ENCODE data around the gene SPDYE16. TPM values are rescaled to one million over a fixed set of nuclear protein-coding genes. Genes with fewer than 3 reads are reported as not detected.
"Not testable (repeated sequence)": the region's sequence is repeated elsewhere in the genome, so short reads cannot be mapped to it uniquely, and the experiment has no call there.

SPDYE16 gene
- total RNA-seq, 2 donors from 2014 or later, result 0.91 TPM; not detected in 1

DNA sequence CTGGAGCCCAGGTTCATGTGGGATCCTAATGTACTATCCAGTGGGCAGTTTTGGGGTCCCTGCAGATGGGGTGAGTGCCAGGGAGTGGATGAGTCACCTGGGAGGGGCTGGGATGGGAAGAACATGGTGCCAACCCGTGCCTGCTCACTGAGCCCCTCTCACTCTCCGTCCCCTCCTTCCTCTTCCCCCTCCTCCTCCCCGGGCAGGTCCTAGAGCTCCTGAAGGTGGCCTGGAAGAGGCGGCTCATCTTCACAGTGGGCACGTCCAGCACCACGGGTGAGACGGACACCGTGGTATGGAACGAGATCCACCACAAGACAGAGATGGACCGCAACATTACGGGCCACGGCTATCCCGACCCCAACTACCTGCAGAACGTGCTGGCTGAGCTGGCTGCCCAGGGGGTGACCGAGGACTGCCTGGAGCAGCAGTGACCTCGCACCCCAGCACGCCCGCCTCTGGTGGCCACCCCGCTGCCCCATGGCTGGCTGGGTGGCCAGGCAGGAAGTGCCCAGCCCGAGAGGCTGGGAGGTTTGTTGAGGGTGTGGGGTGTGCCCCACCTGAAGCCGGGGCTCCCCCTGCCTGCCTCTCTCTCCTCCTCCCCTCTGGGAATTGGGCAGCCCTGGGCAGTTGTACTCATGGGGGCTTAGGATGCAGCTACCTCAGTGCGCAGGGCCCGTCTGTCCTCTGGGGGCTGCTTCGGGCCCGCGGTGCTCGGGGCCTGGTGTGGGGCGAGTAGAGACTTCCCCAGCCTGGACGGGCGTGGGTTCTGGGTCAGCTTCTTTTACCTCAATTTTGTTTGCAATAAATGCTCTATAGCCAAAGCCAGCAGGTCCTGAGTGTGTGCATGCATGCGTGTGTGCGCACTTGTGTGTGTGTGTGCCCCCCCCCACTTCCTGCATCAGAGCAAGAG is 37.7 kb downstream of the SPDYE16 start:
- no peak for ATAC-seq
- DNase-seq, result no peak
- no peaks in the 10 kb centered on the region for H3K9me3 ChIP-seq (ENCODE audit: control insufficient read depth, low read length, poor library complexity, severe bottlenecking)
- peaks cover 3% of the 10 kb centered on the region for H3K36me3 Mint-ChIP-seq (ENCODE audit: low read depth)
- no peak overlapping the region for H3K4me3 Mint-ChIP-seq
- H3K27ac Mint-ChIP-seq, result no peak overlapping the region
- H3K27me3 Mint-ChIP-seq, result no peaks in the 10 kb centered on the region
- peaks cover 2% of the 10 kb centered on the region for H3K4me1 Mint-ChIP-seq

DNA sequence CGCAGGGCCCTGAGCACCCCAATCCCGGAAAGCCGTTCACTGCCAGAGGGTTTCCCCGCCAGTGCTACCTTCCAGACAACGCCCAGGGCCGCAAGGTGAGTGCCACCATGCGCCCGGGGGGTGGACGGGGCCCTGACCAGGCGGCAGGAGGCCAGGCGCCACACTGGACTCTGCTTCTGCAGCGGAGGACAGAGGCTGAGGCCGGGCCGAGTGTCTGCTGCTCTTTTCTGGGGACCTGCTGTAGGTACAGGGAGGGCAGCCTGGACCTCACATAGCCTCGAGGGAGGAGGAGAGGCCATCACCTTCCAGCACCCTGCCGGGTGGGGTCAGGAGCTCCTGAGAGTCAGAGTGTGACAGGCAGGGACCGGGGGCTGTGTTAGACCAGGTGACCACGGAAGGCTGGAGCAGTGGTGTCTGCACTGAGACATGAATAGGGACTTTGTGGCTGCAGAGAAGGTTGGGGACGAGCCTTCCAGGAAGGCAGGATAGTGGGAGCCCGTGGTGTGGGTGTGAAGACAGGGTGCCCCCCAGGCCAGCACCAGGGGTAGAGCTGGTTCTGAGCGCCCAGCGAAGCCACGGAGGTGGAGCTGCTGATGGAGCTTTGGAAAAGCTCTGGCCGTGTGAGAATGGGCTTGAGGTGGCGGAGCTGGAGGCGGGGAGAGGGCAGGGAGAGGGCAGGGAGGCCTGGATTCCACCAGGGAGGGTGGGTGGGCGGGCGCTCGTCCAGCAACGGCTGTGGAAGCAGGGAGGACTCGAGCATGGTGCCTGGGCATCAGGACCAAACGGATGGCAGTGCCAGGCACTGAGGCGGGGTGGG is 38.5 kb downstream of the SPDYE16 start:
- H3K36me3 Mint-ChIP-seq (ENCODE audit: low read depth); H3K27ac Mint-ChIP-seq; H3K9me3 ChIP-seq (ENCODE audit: control insufficient read depth, low read length, poor library complexity, severe bottlenecking); H3K4me1 Mint-ChIP-seq; ATAC-seq; H3K27me3 Mint-ChIP-seq; DNase-seq; H3K4me3 Mint-ChIP-seq: not testable (repeated sequence)

DNA sequence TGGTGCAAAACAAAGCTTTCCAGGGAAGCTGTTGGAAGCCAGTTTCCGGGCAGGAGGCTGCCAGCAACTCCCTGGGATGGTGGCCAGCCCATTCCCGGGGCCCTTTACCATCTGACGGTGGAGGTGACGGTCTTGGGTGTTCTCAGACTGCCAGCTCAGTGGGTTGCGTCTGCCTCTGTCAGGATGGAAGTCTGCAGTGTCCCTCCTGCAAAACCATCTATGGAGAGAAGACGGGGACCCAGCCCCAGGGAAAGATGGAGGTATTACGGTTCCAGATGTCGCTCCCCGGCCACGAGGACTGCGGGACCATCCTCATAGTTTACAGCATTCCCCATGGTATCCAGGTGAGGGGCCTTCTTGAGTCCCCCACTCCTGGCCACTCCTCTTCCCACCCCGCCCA is 39.9 kb downstream of the SPDYE16 start:
- not testable (repeated sequence) for H3K27ac Mint-ChIP-seq; H3K27me3 Mint-ChIP-seq; DNase-seq; H3K4me1 Mint-ChIP-seq; H3K9me3 ChIP-seq (ENCODE audit: control insufficient read depth, low read length, poor library complexity, severe bottlenecking); ATAC-seq; H3K36me3 Mint-ChIP-seq (ENCODE audit: low read depth); H3K4me3 Mint-ChIP-seq

DNA sequence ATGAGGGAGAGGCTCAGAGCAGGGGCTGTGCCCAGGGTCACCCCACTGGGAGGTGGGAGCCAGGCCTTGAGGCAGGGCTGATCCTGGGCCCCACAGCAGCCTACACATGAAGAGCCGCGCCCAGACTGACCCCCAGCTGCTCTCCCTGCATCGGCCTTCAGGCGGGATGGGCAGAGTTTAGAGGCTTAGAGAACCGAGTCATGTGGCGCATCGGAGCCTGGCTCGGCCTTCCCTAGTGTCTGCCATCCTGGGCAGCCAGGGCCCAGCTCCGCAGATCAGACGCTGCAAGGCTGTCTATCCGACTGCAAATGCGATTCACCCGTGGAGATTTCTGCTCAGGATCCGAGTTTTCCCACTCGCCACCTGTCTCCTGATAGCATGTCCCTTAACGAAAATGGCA is 40.3 kb downstream of the SPDYE16 start:
- not testable (repeated sequence) for ATAC-seq, H3K4me1 Mint-ChIP-seq, H3K27ac Mint-ChIP-seq

DNA sequence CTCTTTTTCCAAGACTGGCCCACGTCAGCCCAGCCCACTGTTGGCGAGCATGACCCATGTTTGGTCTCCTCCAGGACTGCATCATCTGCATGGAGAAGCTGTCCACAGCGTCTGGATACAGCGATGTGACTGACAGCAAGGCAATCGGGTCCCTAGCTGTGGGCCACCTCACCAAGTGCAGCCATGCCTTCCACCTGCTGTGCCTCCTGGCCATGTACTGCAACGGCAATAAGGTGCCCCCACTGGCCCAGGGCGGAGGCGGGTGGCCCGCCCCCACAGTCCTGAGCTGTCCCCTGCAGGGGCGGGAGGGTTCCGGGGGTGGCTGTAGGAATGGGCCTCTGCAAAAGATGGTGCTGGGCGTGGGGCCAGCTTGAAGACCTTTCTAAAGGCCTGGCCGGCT is 40.9 kb downstream of the SPDYE16 start:
- H3K27ac Mint-ChIP-seq; H3K27me3 Mint-ChIP-seq; ATAC-seq; H3K36me3 Mint-ChIP-seq (ENCODE audit: low read depth); H3K4me3 Mint-ChIP-seq; DNase-seq; H3K4me1 Mint-ChIP-seq; H3K9me3 ChIP-seq (ENCODE audit: control insufficient read depth, low read length, poor library complexity, severe bottlenecking): not testable (repeated sequence)

More for the DNA sequence above, 40.3 kb downstream of the SPDYE16 start:
- H3K27me3 Mint-ChIP-seq; H3K4me3 Mint-ChIP-seq; H3K36me3 Mint-ChIP-seq (ENCODE audit: low read depth); H3K9me3 ChIP-seq (ENCODE audit: control insufficient read depth, low read length, poor library complexity, severe bottlenecking); DNase-seq: not testable (repeated sequence)

DNA sequence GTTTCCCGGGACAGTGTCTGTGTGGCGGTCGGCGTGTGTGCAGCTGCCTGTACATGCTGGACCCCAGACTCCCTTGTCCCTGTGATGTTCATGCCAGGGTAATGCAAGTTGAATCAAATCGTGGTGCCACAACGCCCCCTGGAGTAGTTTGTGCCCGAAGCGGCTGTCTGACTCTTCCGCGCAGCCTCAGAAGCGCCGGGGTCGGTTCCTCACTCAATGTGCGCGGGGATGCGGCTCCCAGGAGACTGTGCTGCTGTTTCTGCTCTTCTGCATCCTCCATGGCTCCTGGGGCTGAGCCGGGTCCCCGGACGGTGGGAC is 43.2 kb downstream of the SPDYE16 start:
- not testable (repeated sequence) for H3K4me3 Mint-ChIP-seq; H3K27me3 Mint-ChIP-seq; H3K36me3 Mint-ChIP-seq (ENCODE audit: low read depth); H3K4me1 Mint-ChIP-seq; H3K9me3 ChIP-seq (ENCODE audit: control insufficient read depth, low read length, poor library complexity, severe bottlenecking); H3K27ac Mint-ChIP-seq; DNase-seq
- peak; percentile 48 for ATAC-seq

DNA sequence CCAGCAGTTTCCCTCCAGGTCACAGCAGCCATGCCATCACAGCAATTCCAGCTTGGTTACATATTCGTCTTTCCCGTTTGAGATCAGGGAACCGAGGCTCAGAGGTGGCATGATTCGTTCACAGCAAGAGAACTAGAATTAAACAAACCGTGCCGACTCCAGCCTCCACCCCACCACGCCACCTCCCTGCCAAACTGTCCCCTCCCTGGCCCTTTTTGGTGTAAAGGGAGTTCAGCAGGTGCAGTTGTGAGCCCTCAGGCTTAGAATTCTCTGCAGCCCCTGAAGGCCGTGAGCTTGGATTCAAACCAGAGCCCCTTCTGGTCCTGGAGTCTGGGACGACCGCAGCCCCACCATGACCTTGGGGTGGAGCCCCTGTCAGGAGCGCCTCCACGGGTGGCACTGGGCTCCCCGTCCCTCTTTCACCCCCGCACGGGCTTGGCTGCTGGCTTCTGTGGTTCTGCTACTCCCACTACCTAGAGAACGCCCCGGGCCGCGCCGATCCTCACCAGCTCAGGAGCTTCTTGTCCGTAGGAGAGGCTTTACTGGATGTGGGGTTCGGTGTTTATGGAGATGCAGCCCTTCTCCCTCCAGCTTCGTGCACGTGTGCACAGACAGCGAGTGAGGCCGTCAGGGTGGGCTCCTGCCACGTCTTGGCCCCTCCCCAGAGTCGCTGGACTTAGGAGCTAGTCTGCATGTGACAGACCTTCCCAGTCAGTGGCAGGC is 43.7 kb downstream of the SPDYE16 start:
- not testable (repeated sequence) for H3K27me3 Mint-ChIP-seq; ATAC-seq; DNase-seq; H3K9me3 ChIP-seq (ENCODE audit: control insufficient read depth, low read length, poor library complexity, severe bottlenecking); H3K36me3 Mint-ChIP-seq (ENCODE audit: low read depth); H3K4me3 Mint-ChIP-seq; H3K4me1 Mint-ChIP-seq; H3K27ac Mint-ChIP-seq

DNA sequence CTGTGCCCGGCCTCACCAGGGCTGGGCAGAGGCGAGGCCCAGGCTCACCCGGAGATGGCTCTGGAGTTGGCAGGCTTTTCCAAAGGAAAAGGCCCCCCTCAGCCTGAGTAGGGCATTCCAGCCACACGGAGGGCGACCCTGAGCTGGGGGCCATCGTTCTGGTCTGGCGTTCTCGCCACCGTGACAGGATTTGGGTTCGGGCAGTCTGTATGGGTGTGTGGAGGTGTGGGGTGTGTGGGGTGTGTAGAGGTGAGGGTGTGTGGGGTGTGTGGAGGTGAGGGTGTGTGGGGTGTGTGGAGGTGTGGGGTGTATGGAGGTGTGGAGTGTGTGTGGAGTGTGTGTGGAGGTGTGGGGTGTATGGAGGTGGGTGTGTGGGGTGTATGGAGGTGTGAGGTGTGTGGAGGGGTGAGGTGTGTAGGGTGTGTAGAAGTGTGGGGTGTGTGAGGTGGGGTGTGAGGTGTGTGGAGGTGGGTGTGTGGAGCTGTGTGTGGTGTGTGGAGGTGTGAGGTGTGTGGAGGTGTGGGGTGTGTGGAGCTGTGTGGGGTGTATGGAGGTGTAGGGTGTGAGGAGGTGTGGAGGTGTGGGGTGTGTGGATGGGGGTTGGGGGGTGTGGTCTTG is 44.4 kb downstream of the SPDYE16 start:
- ATAC-seq, result peak; percentile 20
- not testable (repeated sequence) for H3K27ac Mint-ChIP-seq; H3K4me1 Mint-ChIP-seq; H3K36me3 Mint-ChIP-seq (ENCODE audit: low read depth); H3K9me3 ChIP-seq (ENCODE audit: control insufficient read depth, low read length, poor library complexity, severe bottlenecking); DNase-seq; H3K4me3 Mint-ChIP-seq; H3K27me3 Mint-ChIP-seq

DNA sequence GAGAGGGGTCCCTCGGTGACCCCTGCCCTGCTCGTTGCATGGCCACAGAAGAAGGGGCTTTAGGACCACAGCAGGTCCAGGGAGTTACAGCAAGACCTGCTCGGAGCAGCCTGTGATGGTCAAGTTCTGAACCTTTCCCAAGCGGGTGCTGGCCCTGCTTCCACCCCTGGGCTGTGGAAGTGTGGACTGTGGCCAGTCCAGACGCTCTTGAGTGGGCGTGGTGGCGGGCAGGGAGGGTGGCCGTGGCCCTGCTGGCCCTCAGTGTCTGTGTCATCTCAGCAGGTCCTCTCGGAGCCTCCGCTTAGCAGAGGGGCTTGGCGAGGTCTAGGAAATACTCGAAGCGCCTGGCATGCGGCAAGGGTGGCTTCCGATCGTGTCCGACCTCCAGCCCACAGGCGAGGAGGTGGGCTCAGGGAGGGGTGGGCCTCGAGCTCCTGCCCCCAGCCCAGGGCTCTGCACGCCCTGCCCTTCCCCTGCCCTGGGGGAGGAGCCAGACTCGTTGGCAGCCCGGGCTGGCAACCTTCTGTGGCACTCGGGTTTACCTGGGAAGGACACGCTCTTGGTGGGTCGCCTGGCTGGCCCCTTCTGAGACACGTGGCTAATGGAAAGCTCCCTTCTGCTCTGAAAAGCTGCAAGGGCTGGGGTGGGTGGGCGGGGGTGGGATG is 45.0 kb downstream of the SPDYE16 start:
- H3K4me3 Mint-ChIP-seq; H3K36me3 Mint-ChIP-seq (ENCODE audit: low read depth); H3K9me3 ChIP-seq (ENCODE audit: control insufficient read depth, low read length, poor library complexity, severe bottlenecking); H3K27me3 Mint-ChIP-seq; DNase-seq; ATAC-seq; H3K4me1 Mint-ChIP-seq; H3K27ac Mint-ChIP-seq: not testable (repeated sequence)

DNA sequence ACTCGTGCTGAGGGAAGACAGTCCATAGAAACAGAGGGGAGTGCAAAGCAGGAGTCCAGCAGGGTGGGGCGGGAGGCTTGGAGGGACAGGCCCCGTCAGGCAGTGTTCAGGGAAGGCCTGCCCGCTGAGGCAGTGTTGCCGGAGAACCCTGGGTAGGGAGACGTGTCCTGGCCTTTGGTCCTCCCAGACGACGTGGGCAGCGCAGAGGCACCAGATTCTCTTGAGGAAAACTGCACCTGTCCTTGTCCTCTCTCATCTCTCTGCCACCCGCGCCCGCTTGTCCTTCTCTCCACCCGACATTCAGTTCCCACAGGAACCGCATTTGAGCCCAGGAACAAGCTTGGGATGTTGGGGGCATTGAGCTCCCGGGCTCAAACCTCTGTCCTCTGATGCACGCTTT is 47.4 kb downstream of the SPDYE16 start:
- not testable (repeated sequence) for ATAC-seq; H3K27ac Mint-ChIP-seq; H3K36me3 Mint-ChIP-seq (ENCODE audit: low read depth); H3K4me3 Mint-ChIP-seq; H3K4me1 Mint-ChIP-seq; H3K27me3 Mint-ChIP-seq; DNase-seq; H3K9me3 ChIP-seq (ENCODE audit: control insufficient read depth, low read length, poor library complexity, severe bottlenecking)

DNA sequence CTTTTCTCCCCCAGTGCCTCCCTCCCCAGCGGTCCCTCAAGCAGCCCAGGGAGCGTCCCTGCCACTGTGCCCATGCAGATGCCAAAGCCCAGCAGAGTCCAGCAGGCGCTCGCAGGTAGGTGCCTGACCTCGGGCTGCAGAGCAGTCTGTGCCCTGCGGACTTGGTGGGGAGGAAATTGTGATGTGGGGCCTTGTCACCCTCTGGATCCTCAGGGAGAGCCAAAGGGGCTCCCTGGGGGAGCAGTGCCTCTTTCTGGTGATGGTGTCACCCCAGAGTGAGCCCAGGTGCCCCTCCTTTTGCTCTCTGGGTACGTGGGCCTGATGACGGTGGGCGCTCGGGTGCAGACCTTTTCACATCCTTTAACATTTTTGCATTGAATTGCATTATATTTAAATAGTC is 51.0 kb downstream of the SPDYE16 start:
- ATAC-seq; H3K36me3 Mint-ChIP-seq (ENCODE audit: low read depth); H3K9me3 ChIP-seq (ENCODE audit: control insufficient read depth, low read length, poor library complexity, severe bottlenecking); H3K4me3 Mint-ChIP-seq; H3K27ac Mint-ChIP-seq; H3K4me1 Mint-ChIP-seq; DNase-seq; H3K27me3 Mint-ChIP-seq: not testable (repeated sequence)

DNA sequence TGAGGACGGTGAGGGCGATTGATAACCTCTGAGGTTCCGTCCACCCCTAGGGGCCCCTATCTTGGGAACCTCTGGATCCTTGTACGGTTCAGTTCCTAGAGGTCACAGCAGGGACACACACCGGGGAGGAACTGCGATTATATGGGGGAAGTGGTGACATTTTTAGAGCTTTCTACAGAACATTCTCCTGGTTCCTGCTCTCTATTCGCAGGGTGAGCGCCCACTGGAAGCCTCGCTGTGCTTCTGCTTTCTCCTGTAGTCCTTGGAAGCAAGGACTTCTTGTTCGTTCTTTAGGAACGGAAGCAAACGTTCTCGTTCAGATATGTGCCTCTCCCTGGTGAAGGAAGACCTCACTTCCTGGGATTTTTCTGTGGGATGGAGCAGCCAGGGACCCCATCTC is 55.1 kb downstream of the SPDYE16 start:
- not testable (repeated sequence) for H3K4me1 Mint-ChIP-seq; ATAC-seq; H3K27me3 Mint-ChIP-seq; H3K27ac Mint-ChIP-seq; H3K4me3 Mint-ChIP-seq; H3K9me3 ChIP-seq (ENCODE audit: control insufficient read depth, low read length, poor library complexity, severe bottlenecking); H3K36me3 Mint-ChIP-seq (ENCODE audit: low read depth); DNase-seq

All from T-helper 17 cell (primary cell).